ENCODE results near the gene GPX4.

GPX4 gene

DNA sequence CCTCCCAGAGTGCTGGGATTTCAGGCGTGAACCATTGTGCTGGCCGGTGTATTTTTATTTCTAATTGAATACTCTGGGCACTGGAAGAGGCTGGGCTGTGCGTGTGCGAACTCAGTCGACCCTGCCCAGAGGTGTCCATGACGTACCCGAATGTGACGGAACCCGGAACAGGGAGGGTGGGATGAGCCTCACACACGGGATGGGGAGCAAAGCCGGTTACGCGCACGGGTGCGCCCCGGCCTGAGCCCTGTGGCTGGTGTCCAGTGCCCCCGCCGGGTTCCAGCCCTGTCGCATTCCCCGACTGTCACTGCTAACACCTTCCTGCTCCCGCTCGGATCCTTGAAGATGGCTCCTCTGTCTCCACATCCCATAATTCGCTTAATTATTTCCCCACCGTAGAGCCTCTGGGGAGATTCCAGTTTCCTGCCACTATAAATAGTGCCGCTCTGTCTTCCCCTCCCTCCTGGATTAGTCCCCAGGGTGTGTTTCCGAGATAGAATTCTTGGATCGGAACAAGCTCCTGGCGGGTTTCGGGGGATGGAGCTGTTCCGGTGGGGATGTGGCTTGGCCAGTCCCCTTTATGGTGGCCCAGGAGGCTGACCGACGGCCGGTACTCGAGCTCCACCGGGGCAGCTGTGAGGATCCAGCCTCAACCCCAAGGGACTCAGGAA lies 48.3 kb downstream of the GPX4 start:
- DNase-seq = no peak

DNA sequence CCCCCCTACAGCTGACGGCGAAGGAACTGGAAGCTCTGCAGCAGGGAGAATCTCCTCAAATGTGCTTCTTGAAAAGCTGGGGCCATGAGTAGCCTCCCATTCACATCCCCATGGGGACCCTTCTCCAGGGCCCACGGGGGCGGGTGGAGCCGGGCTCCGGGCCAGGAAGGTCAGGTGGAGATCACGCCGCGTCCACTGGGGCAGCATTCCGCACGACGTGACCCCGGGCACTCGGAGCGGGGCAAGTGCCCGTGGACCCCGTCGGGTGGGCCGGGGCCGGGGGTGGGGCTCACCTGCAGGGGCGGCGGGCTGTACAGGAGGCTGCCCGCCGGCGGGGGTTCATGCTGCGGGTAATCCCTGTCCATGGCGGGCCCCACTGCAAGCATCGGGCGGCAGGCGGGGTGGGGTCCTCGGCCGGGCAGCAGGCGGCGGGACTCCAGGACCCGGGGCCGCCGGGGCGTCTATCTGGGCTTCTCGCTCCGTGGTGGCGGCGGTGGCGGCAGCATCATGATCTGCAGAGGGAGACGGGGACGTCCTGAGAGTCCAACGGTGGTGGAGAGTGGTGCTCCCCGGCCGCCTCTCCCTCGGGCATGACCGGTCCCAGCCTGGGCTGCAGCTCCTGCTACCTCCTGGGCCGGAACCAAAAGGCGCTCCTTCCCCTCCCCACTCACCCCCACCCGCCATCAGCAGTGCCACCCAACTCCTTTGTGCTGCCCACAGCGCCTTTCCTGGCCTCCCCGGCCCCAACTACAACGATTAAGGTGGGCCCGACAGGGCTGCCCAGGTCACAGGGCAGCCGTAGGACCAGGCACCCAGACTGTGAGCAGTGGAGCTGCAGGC lies 50.3 kb downstream of the GPX4 start:
- no peak for DNase-seq

DNA sequence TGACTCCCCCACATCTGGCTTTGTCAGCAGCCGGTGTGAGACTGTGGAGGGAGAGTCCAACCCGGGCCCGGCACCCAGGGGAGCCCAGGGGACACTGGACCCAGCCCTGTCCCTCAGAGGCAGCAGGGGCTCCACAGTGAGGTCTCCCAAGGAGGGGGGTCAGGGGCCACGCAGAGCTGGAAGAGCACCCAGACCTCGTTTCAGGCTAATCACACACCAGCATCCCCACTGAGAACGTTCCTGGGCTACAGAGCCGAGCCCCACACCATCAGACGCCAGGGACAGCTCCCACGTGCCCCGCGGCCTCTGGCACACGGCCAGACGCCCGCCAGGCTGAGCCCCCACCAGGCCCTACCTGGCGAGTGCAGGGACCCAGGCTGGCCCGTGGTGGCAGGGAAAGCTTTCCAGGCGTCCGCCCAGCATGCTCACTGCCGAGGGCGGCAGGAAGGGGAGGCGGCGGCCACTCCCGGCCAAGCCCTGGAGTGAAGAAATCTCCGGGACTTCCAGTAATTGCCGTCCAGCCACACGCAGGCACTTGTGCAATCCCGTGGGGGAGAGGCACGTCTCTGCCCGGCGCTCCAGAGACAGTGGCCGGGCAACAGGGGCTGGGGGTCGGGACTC lies 51.0 kb downstream of the GPX4 start:
- peak; percentile 85 to 93 for DNase-seq

DNA sequence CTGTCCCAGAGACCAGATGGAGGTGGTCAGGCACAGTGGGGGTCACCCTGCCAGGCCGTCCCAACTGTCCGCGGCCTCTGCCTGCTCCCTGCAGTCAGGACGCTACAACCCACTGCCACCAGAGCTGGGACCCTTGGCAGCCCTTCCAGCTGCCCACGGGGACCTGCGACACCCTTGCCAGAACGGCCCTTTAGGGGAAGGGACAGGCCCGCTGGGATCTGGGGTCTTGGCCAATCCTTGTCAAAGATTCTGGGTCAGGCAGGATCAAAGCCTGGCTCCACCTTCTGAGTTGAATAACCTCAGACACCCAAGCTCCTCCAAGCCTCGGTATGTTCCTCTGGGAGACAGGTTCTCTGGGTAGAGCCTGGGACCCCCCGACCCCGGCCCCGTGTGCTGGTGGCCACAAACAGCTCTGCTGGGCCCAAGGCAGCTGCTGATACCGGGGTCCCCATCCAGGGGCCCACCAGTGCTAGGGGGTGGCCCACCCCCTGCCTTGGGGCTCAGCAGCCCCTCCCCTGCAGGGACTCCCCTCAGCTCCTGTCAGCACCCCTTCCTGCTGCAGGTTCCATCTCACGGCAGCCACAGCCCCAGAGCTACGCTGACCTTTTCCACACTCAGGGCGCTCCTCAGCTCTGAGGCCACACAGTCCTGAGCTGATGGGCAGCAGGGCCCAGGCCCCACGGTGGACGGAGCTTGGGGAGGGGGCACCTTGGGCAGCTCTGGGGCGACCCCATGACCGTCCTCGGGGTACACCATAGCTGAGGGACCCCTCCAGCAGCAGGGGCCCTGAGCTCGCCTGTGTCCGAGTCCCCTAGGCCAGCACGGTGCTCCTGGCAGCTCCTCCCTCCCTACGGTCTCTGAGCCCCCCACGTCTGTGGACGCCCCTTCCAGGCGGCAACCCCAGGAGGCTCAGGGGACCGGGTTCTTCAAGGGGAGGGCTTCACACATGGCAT lies 51.8 kb downstream of the GPX4 start:
- no peak for DNase-seq

Data from inflammatory macrophage (primary cell).